Body of pancreas (tissue), 4 donors: ENCODE measurements around the gene NECTIN1. TPM values are rescaled to one million over a fixed set of nuclear protein-coding genes. Genes with fewer than 3 reads are reported as not detected.

ENCODE experiments used
- ATAC-seq: fragments of 150-250 bp; one replicate; pipeline ENCODE4 v1.9.1; 2016
- DNase-seq, 4 donors: peaks; one replicate each; pipeline ENCODE4 v3.0.0-alpha.2; 2019
- H3K27ac ChIP-seq, 4 donors: fragments of 200-600 bp; sonication (generic); 1 replicate in 3 of 4; 2 replicates in 1 of 4; pipeline versions ENCODE4 v1.5.1 to v1.6.1; 2016 to 2019; ENCODE audit warnings: mild to moderate bottlenecking in 1 of 4, mixed read lengths in 1 of 4, moderate library complexity in 1 of 4
- H3K27me3 ChIP-seq, 2 donors: fragments of 200-600 bp; sonication (generic); one replicate each; pipeline ENCODE4 v1.6.0; 2016; ENCODE audit warnings: mild to moderate bottlenecking in 1 of 2
- H3K36me3 ChIP-seq, 2 donors: fragments of 200-600 bp; sonication (generic); replicated peaks in 1 of 2; 2 replicates each; pipeline ENCODE4 v1.5.1; 2016; ENCODE audit warnings: low read depth in 2 of 2; ENCODE audit not compliant: insufficient read depth in 1 of 2
- H3K4me1 ChIP-seq: fragments of 200-600 bp; sonication (generic); one replicate; pipeline ENCODE4 v1.6.0; 2016
- H3K4me3 ChIP-seq, 2 donors: fragments of 200-600 bp; sonication (generic); 1 replicate in 1 of 2; 2 replicates in 1 of 2; pipeline ENCODE4 v1.5.1; 2016 to 2019
- H3K9me3 ChIP-seq, 3 donors: fragments of 200-600 bp; sonication (generic); 1 replicate in 2 of 3; 2 replicates in 1 of 3; pipeline ENCODE4 v1.5.1; 2016
- POLR2A ChIP-seq, 3 donors: fragments of 450-650 bp; IDR thresholded peaks; one replicate each; pipeline ENCODE4 v1.6.1; 2016; ENCODE audit warnings: antibody characterized with exemption in 3 of 3, mild to moderate bottlenecking in 2 of 3
- WGBS, 2 donors: methylation state at CpG; one replicate each; pipeline ENCODE4 v1.1.5; 2017; 5-methylcytosine and 5-hydroxymethylcytosine counted together
- intact Hi-C: fragments of 100-400 bp; cut with DNase I; formaldehyde crosslinking; loops from one replicate; pipeline ENCODE4 v1.15.1; 2023
- total RNA-seq, 2 donors: library from RNA; depleted of rRNA; stranded (reverse); fragments of >200 nt; gene quantifications; one replicate each; pipeline ENCODE4 v1.1.0, GENCODE V29; 2016
- TF ChIP-seq, protein P1 (sequence below), 7 experiments: fragments of 450-650 bp in 4 of 7; fragments of 200-600 bp in 3 of 7; sonication (generic) in 3 of 7; IDR thresholded peaks; one replicate each; pipeline ENCODE4 v1.5.1; 2016 to 2019; ENCODE audit warnings: antibody characterized with exemption in 7 of 7

The NECTIN1 gene
- total RNA-seq, 2 donors from 2014 or later = 7.3 to 31.6 TPM

DNA sequence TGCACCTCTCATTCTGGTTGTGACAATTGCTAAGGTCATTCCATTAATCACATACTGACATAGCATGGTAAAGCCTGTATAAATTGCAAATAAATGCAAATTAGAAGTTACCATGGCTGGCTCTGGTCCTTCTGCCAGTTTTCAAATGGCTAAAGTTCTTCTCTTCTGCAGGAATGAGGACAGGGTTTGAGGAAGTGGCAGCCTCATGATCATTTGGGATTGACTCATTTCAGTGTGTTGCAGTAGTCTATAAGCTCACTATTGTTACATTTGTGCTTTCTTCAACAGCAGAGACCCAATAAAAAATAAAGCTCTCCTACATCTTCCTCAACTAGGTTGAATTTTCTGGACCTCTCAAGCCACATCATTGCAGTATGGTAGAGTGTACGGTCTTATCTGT lies 60.3 kb downstream of the NECTIN1 start:
- no peak for ATAC-seq

DNA sequence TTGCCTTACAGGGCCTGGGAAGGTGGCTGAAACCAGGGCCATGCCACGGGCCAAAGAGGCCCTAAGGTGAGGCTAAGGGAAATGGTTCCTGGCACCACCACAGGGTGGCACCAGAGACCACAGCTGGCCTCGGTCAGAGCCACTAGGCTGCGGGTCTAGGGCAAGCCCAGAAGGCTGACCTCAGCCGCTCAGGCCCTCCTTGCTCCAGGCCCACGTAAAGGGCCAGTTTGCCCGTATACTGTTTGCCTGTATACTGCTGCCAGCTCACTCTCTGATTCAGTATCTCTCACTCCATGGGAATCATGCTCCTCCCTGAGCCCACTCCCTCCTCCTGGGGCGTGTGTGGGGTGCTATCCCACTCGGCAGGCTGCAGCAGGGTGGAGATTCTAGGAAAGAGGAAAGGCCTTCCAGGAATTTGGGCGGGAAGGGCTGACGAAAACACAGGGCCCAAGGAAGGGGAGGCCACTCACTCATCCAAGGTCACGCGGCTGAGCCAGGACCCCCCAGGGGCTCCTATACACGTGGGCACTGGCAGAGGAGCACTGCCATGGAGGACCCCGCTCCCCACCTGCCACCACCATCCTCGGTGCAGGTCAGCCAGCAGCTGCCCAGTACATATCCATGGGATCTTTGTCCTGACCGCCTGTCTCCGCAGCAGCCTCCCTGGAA lies 62.4 kb downstream of the NECTIN1 start:
- TF ChIP-seq, protein P1, sequence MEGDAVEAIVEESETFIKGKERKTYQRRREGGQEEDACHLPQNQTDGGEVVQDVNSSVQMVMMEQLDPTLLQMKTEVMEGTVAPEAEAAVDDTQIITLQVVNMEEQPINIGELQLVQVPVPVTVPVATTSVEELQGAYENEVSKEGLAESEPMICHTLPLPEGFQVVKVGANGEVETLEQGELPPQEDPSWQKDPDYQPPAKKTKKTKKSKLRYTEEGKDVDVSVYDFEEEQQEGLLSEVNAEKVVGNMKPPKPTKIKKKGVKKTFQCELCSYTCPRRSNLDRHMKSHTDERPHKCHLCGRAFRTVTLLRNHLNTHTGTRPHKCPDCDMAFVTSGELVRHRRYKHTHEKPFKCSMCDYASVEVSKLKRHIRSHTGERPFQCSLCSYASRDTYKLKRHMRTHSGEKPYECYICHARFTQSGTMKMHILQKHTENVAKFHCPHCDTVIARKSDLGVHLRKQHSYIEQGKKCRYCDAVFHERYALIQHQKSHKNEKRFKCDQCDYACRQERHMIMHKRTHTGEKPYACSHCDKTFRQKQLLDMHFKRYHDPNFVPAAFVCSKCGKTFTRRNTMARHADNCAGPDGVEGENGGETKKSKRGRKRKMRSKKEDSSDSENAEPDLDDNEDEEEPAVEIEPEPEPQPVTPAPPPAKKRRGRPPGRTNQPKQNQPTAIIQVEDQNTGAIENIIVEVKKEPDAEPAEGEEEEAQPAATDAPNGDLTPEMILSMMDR (IDR thresholded peaks at IDR 0.05) = peak; percentile 79 to 98 (median 97)
- TF ChIP-seq POLR2A (IDR thresholded peaks at IDR 0.05) = no peak
- peak; percentile 89 for ATAC-seq
- intact Hi-C loops = loop anchor here (10.0 kb wide), 1 partner anchor 348 kb away; no protein-coding TSS in a partner anchor
- WGBS, 2 donors = 47 to 70% methylated on average over 10 to 17 of the region's 17 CpGs
- no peaks in the 10 kb centered on the region for H3K9me3 ChIP-seq
- H3K36me3 ChIP-seq = no peaks in the 10 kb centered on the region
- H3K27me3 ChIP-seq = no peaks in the 10 kb centered on the region
- DNase-seq = peak; percentile 79 to 87 (median 83)
- H3K4me1 ChIP-seq = peaks cover 25% of the 10 kb centered on the region
- no peak overlapping the region for H3K27ac ChIP-seq
- H3K4me3 ChIP-seq = no peak overlapping the region

More for the DNA sequence above, 60.3 kb downstream of the NECTIN1 start:
- Histone ChIP-seq H3K27ac (no peak overlapping the region), H3K9me3 (no peaks in the 10 kb centered on the region), H3K4me1 (peaks cover 21% of the 10 kb centered on the region), H3K27me3 (no peaks in the 10 kb centered on the region), H3K4me3 (no peak overlapping the region), H3K36me3 (no peaks in the 10 kb centered on the region)
- no peak for DNase-seq
- no peak for TF ChIP-seq POLR2A (IDR thresholded peaks at IDR 0.05)
- TF ChIP-seq, protein P1 (IDR thresholded peaks at IDR 0.05) = no peak
- 75 to 100% methylated on average over 1 of the region's 1 CpG for WGBS, 2 donors
- intact Hi-C loops = loop anchor here (10.0 kb wide), 1 partner anchor 346 kb away; no protein-coding TSS in a partner anchor

DNA sequence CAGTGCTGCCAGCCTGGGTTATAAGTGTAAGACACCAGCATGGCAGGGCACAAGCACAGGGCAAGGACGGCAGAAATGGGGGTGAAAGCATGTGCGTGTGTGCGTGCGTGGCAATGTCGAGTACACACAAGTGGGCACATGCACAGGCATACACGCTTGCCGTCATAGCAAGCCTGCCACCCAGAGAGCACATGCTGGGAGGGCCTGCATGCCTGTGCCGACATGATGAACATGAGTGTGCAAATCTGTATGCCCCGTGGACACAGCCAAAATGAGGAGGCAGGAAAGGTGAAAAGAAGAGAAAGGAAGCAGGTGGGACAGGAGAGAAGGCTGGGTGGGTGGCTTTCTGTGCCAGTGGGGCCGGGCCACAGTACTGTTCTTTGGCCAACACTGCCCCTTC lies 62.9 kb downstream of the NECTIN1 start:
- Histone ChIP-seq H3K27me3 (no peaks in the 10 kb centered on the region), H3K36me3 (no peaks in the 10 kb centered on the region), H3K4me1 (peaks cover 19% of the 10 kb centered on the region), H3K9me3 (no peaks in the 10 kb centered on the region), H3K4me3 (no peak overlapping the region), H3K27ac (no peak overlapping the region)
- ATAC-seq (no peak), DNase-seq (no peak)
- 76 to 80% methylated on average over 10 of the region's 10 CpGs for WGBS, 2 donors
- TF ChIP-seq, protein P1 (IDR thresholded peaks at IDR 0.05) = no peak
- TF ChIP-seq POLR2A (IDR thresholded peaks at IDR 0.05) = no peak
- intact Hi-C loops = loop anchor here (10.0 kb wide), 1 partner anchor 349 kb away; no protein-coding TSS in a partner anchor

DNA sequence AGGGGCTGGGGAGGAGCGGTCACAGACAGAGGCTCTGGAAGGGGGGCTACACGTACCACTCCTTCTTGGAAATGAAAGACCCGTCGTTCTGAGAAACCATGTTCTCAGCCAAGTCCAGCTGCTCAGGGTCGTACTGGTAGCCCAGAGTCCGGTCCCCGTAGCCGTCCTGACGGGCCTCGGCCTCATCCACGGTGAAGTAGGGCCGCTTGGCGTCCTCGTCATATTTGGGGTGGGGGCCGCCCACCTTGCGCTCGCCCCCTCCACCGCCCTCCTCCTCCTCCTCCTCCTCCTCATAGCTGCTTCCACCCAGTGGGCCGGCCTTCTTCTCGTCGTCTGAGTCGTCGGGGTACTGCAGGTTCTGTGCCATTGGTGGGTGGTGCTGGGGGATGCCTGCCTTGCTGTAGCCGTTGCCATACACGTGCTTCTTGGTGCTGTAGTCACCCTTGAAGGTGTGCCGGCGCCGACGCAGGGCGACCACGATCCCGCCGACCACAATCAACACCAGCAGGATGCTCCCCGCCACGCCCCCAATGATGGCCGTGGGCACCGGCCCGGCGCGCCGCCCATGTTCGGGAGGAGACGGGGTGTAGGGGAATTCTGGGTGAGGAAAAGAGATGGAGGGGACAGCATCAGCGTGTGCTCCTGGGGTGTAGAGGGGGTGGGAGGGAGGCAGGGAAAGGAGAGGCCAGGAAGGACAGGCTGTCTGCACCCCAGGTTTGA lies 64.1 kb downstream of the NECTIN1 start:
- Histone ChIP-seq H3K9me3 (no peaks in the 10 kb centered on the region), H3K27ac (peak overlapping the region in 2 of 4 donors; percentile 20 to 38), H3K36me3 (no peaks in the 10 kb centered on the region), H3K4me3 (no peak overlapping the region), H3K27me3 (no peaks in the 10 kb centered on the region), H3K4me1 (peaks cover 19% of the 10 kb centered on the region)
- WGBS, 2 donors = 96% methylated on average over 34 to 42 of the region's 44 CpGs
- DNase-seq = no peak
- intact Hi-C loops = loop anchor here (5.0 to 10.0 kb wide), 3 partner anchors 67 to 447 kb away; no protein-coding TSS in a partner anchor
- no peak for ATAC-seq
- no peak for TF ChIP-seq POLR2A (IDR thresholded peaks at IDR 0.05)
- TF ChIP-seq, protein P1 (IDR thresholded peaks at IDR 0.05) = no peak
